Transverse colon (tissue), 4 donors: ENCODE data around the gene RARRES1. TPM values are rescaled to one million over a fixed set of nuclear protein-coding genes. Genes with fewer than 3 reads are reported as not detected.

ENCODE experiments used
- DNase-seq: peaks from one replicate; pipeline ENCODE4 v3.0.0-alpha.2; 2019
- H3K27ac ChIP-seq, 4 donors: fragments of 200-600 bp; sonication (generic); 2 replicates each; pipeline ENCODE4 v1.5.1; 2016 to 2018; ENCODE audit warnings: inconsistent platforms in 4 of 4
- H3K27me3 ChIP-seq: fragments of 200-600 bp; sonication (generic); 2 replicates; pipeline ENCODE4 v1.5.1; 2017; ENCODE audit warnings: inconsistent platforms
- H3K36me3 ChIP-seq, 4 donors: fragments of 200-600 bp; sonication (generic); 2 replicates each; pipeline ENCODE4 v1.5.1; 2017 to 2019; ENCODE audit warnings: inconsistent platforms in 4 of 4
- H3K4me1 ChIP-seq, 4 donors: fragments of 200-600 bp; sonication (generic); 2 replicates each; pipeline ENCODE4 v1.5.1; 2017 to 2020; ENCODE audit warnings: inconsistent platforms in 4 of 4
- H3K4me3 ChIP-seq, 4 donors: fragments of 200-600 bp; sonication (generic); 1 replicate in 1 of 4; 2 replicates in 3 of 4; pipeline versions ENCODE4 v1.5.1 to v1.6.1; 2017 to 2019; ENCODE audit warnings: inconsistent platforms in 4 of 4
- H3K9me3 ChIP-seq, 2 donors: fragments of 200-600 bp; sonication (generic); 2 replicates each; pipeline ENCODE4 v1.5.1; 2017 to 2019; ENCODE audit warnings: inconsistent platforms in 2 of 2
- CTCF ChIP-seq, 5 experiments: fragments of 200-600 bp in 3 of 5; fragments of 450-650 bp in 2 of 5; sonication (generic) in 3 of 5; IDR thresholded peaks; 1 replicate in 2 of 5; 2 replicates in 3 of 5; pipeline ENCODE4 v1.5.1; 2016 to 2017; ENCODE audit warnings: antibody characterized with exemption in 5 of 5, inconsistent platforms in 3 of 5, mild to moderate bottlenecking in 2 of 5, moderate library complexity in 1 of 5
- EP300 ChIP-seq: sonication (generic); formaldehyde crosslinking; IDR thresholded peaks from one replicate; pipeline ENCODE4 v1.6.1; 2017; ENCODE audit warnings: antibody characterized with exemption, low read depth
- POLR2A ChIP-seq: fragments of 450-650 bp; IDR thresholded peaks from one replicate; pipeline ENCODE4 v1.6.1; 2016; ENCODE audit warnings: antibody characterized with exemption, mild to moderate bottlenecking, moderate library complexity
- POLR2AphosphoS5 ChIP-seq, 3 donors: sonication (generic); formaldehyde crosslinking; IDR thresholded peaks; one replicate each; pipeline ENCODE4 v1.6.1; 2016; ENCODE audit warnings: antibody characterized with exemption in 3 of 3
- WGBS, 2 donors: methylation state at CpG; one replicate each; pipeline ENCODE4 v1.1.5; 2018; ENCODE audit warnings: low coverage in 1 of 2; 5-methylcytosine and 5-hydroxymethylcytosine counted together
- in situ Hi-C, 4 donors: fragments of 200-750 bp; cut with MboI; loops; one replicate each; pipeline versions ENCODE4 v1.15.0 to v1.15.1; 2017; ENCODE audit warnings: low sequenced_read_pairs in 3 of 4, low pct_ligation_motif_present in 1 of 4, low pct_unique_long_range_greater_than_20kb in 1 of 4
- intact Hi-C: fragments of 100-400 bp; cut with DNase I; formaldehyde crosslinking; loops from one replicate; pipeline ENCODE4 v1.15.1; 2023; ENCODE audit warnings: low total_unique reads
- total RNA-seq, 4 donors: library from RNA; depleted of rRNA; stranded (reverse); fragments of >200 nt; gene quantifications; one replicate each; pipeline ENCODE4 v1.1.0, GENCODE V29; 2016

Gene RARRES1
- total RNA-seq, 4 donors from 2014 or later: 3.4 to 71.5 (median 30.2) TPM

GRCh38 chr3:158738653-158739052 is 6.4 kb upstream of the RARRES1 start:
- WGBS, 2 donors: 99 to 100% methylated on average over 1 to 6 of the region's 6 CpGs
- DNase-seq: no peak
- Histone ChIP-seq H3K4me3 (no peak overlapping the region), H3K27me3 (no peaks in the 10 kb centered on the region), H3K36me3 (no peaks in the 10 kb centered on the region), H3K4me1 (peaks cover 0 to under 1% (median 0%) of the 10 kb centered on the region in 4 donors), H3K9me3 (no peaks in the 10 kb centered on the region), H3K27ac (no peak overlapping the region)
- in situ Hi-C loops: loop anchor here in 1 of 4 donors (10.0 kb wide), 1 partner anchor 46 kb away; no protein-coding TSS in a partner anchor
- intact Hi-C loops: no loop called here
- TF ChIP-seq POLR2A: no peak
- TF ChIP-seq EP300: no peak
- no peak for TF ChIP-seq POLR2AphosphoS5 (IDR thresholded peaks at IDR 0.05)
- no peak for TF ChIP-seq CTCF (IDR thresholded peaks at IDR 0.05)

GRCh38 chr3:158737976-158738615 is 5.8 kb upstream of the RARRES1 start:
- TF ChIP-seq CTCF (IDR thresholded peaks at IDR 0.05) (no peak), POLR2AphosphoS5 (IDR thresholded peaks at IDR 0.05) (no peak), EP300 (no peak), POLR2A (no peak)
- in situ Hi-C loops: loop anchor here in 1 of 4 donors (10.0 kb wide), 1 partner anchor 47 kb away; no protein-coding TSS in a partner anchor
- no peak overlapping the region for H3K27ac ChIP-seq

GRCh38 chr3:158737410-158737809 is 5.2 kb upstream of the RARRES1 start:
- in situ Hi-C loops (loop anchor here in 1 of 4 donors (10.0 kb wide), 1 partner anchor 47 kb away; no protein-coding TSS in a partner anchor), intact Hi-C loops (no loop called here)
- 80 to 100% methylated on average over 2 of the region's 2 CpGs for WGBS, 2 donors
- Histone ChIP-seq H3K27me3 (no peaks in the 10 kb centered on the region), H3K36me3 (no peaks in the 10 kb centered on the region), H3K4me3 (no peak overlapping the region), H3K4me1 (peaks cover 0 to 10% (median 2%) of the 10 kb centered on the region in 4 donors), H3K27ac (no peak overlapping the region), H3K9me3 (no peaks in the 10 kb centered on the region)
- DNase-seq: no peak
- TF ChIP-seq EP300: no peak
- TF ChIP-seq POLR2AphosphoS5 (IDR thresholded peaks at IDR 0.05): no peak
- TF ChIP-seq CTCF (IDR thresholded peaks at IDR 0.05): no peak
- TF ChIP-seq POLR2A: no peak

More at GRCh38 chr3:158737976-158738615, 5.8 kb upstream of the RARRES1 start:
- Histone ChIP-seq H3K4me3 (no peak overlapping the region), H3K27me3 (no peaks in the 10 kb centered on the region), H3K4me1 (peaks cover 0 to 4% (median 0%) of the 10 kb centered on the region in 4 donors), H3K9me3 (no peaks in the 10 kb centered on the region), H3K36me3 (no peaks in the 10 kb centered on the region)
- no peak for DNase-seq
- intact Hi-C loops: no loop called here
- WGBS, 2 donors: 78 to 100% methylated on average over 4 to 9 of the region's 9 CpGs

GRCh38 chr3:158735296-158736033 is 3.2 kb upstream of the RARRES1 start:
- TF ChIP-seq POLR2A (no peak), EP300 (no peak), POLR2AphosphoS5 (IDR thresholded peaks at IDR 0.05) (no peak), CTCF (IDR thresholded peaks at IDR 0.05) (no peak)
- no peak overlapping the region for H3K27ac ChIP-seq
- in situ Hi-C loops: loop anchor here in 1 of 4 donors (10.0 kb wide), 1 partner anchor 49 kb away; no protein-coding TSS in a partner anchor
- no peak for DNase-seq
- no peaks in the 10 kb centered on the region for H3K9me3 ChIP-seq
- intact Hi-C loops: no loop called here
- no peaks in the 10 kb centered on the region for H3K36me3 ChIP-seq
- H3K4me3 ChIP-seq: no peak overlapping the region
- H3K4me1 ChIP-seq: peaks cover 10 to 24% (median 15%) of the 10 kb centered on the region in 4 donors
- no peaks in the 10 kb centered on the region for H3K27me3 ChIP-seq
- WGBS, 2 donors: 80 to 96% methylated on average over 4 to 7 of the region's 7 CpGs
